ENCODE measurements around the gene MYH15. TPM values are rescaled to one million over a fixed set of nuclear protein-coding genes. Genes with fewer than 3 reads are reported as not detected.
A peak's percentile ranks its signal among the peaks of the same experiment; 100 is the strongest.

MYH15 gene
- total RNA-seq, 3 donors from 2014 or later = 0.03 to 0.08 TPM; not detected in 1

DNA sequence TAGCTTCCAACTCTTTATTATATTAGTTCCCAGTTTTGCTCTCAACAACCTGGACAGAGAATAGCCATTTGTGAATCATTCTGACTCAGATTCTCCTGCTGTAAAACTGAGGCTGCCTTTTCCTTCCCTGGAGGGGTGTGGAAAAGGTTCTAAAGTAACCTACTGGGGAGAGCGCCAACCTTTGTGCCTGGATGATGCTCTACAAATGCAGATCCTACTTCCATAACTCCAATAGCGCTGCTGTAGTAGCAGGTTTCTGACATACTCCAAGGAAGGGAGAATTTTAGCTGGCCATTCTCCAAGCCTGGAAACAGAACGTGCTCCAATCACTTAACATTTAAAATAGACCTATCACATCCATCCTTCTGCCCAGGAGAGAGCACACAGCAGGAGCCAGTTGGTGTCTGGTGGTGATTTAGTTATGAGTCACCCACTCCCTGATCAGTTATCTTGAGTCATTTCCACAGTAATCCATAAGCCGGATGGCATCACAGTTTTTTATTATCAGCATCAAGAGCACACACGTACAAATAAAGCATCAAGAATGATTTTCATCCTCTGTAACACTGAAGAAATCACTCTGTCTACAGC lies 38.3 kb downstream of the MYH15 start:
- Mint-ChIP-seq H3K36me3 (ENCODE audit: insufficient read depth) (no peaks in the 10 kb centered on the region), H3K9me3 (no peaks in the 10 kb centered on the region), H3K4me1 (ENCODE audit: low read depth) (no peaks in the 10 kb centered on the region), H3K4me3 (no peak overlapping the region), H3K27me3 (ENCODE audit: low read depth) (peaks cover 9% of the 10 kb centered on the region)
- ATAC-seq (peak; percentile 21 to 63), DNase-seq (no peak)

DNA sequence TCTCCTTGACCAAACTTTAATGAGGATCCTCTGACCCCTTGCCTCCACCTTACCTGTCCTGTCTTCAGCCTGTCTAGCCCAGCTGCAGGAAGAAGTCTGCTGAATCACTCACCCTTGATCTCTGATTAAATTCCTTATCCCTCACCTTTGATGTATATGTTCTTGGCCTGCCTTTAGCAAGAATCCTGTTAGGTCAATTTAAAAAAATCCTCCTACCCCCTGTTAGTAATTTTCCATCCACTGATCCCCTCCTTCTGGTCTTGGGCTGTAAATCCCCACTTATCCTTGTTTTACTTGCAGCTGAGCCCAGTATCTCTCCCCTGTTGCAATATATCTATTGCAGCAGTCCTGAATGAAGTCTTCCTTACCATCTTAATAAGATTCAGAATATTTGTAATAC lies 39.0 kb downstream of the MYH15 start:
- Mint-ChIP-seq H3K27me3 (ENCODE audit: low read depth) (peaks cover 9% of the 10 kb centered on the region), H3K4me3 (no peak overlapping the region), H3K4me1 (ENCODE audit: low read depth) (no peaks in the 10 kb centered on the region), H3K36me3 (ENCODE audit: insufficient read depth) (no peaks in the 10 kb centered on the region), H3K9me3 (no peaks in the 10 kb centered on the region)
- ATAC-seq (no peak), DNase-seq (no peak)

DNA sequence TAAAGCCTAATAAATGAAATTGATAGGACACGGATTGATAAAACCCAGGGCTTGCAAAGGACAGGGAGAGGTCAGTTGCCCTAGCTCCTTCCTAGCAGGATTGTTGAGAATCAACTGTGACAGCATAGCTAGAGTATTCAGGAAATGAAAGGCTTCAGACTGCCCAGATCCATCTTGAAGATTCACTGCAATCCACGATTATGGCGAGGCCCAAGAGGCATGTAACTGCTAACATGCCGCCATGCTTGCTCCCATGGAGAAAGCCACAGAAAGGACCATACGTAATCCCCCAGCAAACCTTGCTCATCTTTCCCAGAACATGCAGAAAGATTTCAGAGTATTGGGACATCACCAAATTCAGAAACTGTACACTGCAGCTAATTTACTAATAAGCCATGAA lies 41.3 kb downstream of the MYH15 start:
- Mint-ChIP-seq H3K4me1 (ENCODE audit: low read depth) (no peaks in the 10 kb centered on the region), H3K27me3 (ENCODE audit: low read depth) (peaks cover 7% of the 10 kb centered on the region), H3K4me3 (no peak overlapping the region), H3K36me3 (ENCODE audit: insufficient read depth) (no peaks in the 10 kb centered on the region), H3K9me3 (no peaks in the 10 kb centered on the region)
- DNase-seq (no peak), ATAC-seq (no peak)

DNA sequence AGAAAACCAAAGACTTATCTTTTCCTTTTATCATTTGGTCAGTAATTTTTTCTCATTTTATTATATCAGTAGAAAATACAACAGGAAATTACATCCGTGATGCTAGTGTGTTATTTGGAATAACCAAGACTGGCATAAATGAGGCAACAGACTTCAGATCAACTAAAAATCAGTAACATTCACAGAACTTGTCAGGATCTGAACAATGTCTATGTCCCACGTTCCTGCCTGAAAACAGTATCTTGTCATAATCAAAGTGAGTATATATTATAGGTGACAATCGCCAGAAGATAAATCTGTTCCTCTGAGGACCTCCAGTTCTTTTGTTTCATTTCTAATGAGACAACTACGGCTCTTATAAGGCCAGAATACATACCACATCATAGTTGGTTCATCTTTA lies 41.8 kb downstream of the MYH15 start:
- no peaks in the 10 kb centered on the region for H3K9me3 Mint-ChIP-seq
- H3K4me1 Mint-ChIP-seq (ENCODE audit: low read depth) = no peaks in the 10 kb centered on the region
- H3K27me3 Mint-ChIP-seq (ENCODE audit: low read depth) = peaks cover 4% of the 10 kb centered on the region
- H3K36me3 Mint-ChIP-seq (ENCODE audit: insufficient read depth) = no peaks in the 10 kb centered on the region
- no peak for DNase-seq
- ATAC-seq = no peak
- H3K4me3 Mint-ChIP-seq = no peak overlapping the region

DNA sequence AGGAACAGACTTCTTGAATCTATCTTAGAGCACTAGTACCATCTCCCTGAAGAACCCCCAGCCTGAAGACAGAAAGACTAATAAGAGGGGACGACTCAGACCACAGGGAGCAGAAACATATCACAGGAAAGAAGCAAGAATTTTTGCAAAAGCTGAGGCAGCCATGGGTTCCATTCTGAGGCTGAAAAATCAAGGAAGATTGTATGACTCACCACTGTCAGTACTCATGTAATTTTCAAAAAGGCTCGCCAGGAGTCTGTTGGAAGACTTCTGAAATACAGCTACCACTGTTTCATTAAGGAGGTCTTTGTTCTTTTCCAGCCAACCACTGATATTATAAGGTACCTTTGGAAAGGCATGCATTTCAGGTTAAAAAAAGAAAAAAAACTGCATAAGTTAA lies 47.5 kb downstream of the MYH15 start:
- no peaks in the 10 kb centered on the region for H3K36me3 Mint-ChIP-seq (ENCODE audit: insufficient read depth)
- peaks cover 7% of the 10 kb centered on the region for H3K27me3 Mint-ChIP-seq (ENCODE audit: low read depth)
- no peaks in the 10 kb centered on the region for H3K9me3 Mint-ChIP-seq
- no peaks in the 10 kb centered on the region for H3K4me1 Mint-ChIP-seq (ENCODE audit: low read depth)
- no peak for DNase-seq
- H3K4me3 Mint-ChIP-seq = no peak overlapping the region
- ATAC-seq = no peak

DNA sequence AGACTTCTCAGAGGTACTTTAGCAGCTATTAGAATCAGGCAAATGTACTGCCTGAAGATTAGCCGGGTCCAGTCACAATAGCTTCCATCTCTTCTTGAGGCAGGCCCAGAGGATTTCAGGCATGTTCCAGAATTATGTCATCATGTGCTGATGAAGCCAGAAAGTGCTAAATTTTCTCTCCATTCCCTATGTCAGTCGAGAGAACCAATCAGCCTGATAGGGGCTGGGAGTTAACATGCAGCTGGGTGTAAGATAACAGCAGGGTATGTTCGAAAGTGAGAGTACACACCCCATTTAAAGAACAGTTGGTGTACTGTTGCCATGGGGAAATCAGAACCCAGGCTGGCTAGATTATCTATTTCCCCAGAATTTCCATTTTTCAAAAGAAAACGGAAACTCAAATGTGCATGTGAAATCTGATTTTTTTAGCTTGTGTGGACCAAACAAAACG lies 48.7 kb downstream of the MYH15 start:
- ATAC-seq (no peak), DNase-seq (no peak)
- Mint-ChIP-seq H3K4me3 (no peak overlapping the region), H3K4me1 (ENCODE audit: low read depth) (no peaks in the 10 kb centered on the region), H3K9me3 (no peaks in the 10 kb centered on the region), H3K36me3 (ENCODE audit: insufficient read depth) (no peaks in the 10 kb centered on the region), H3K27me3 (ENCODE audit: low read depth) (peaks cover 10% of the 10 kb centered on the region)

DNA sequence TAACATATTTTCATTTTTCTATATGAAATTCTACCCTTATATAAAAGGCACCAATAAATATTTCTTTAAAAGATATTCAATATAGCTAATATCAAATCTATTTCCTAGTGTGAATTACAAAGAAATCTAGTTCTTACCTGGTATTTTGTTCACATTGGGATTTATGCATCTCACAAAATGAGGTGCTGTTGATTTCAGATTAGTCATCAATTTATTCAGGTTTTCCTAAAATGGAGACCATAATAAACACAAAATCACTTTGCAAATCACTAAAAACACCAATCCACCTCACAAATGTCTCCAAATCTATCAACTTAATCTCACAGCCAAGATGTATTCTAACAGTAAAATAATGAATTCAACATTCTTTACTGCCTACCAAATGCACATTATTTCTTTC lies 51.2 kb downstream of the MYH15 start:
- H3K4me3 Mint-ChIP-seq = no peak overlapping the region
- no peaks in the 10 kb centered on the region for H3K4me1 Mint-ChIP-seq (ENCODE audit: low read depth)
- peaks cover 4% of the 10 kb centered on the region for H3K9me3 Mint-ChIP-seq
- ATAC-seq (no peak), DNase-seq (no peak)
- no peaks in the 10 kb centered on the region for H3K36me3 Mint-ChIP-seq (ENCODE audit: insufficient read depth)
- peaks cover 10% of the 10 kb centered on the region for H3K27me3 Mint-ChIP-seq (ENCODE audit: low read depth)

DNA sequence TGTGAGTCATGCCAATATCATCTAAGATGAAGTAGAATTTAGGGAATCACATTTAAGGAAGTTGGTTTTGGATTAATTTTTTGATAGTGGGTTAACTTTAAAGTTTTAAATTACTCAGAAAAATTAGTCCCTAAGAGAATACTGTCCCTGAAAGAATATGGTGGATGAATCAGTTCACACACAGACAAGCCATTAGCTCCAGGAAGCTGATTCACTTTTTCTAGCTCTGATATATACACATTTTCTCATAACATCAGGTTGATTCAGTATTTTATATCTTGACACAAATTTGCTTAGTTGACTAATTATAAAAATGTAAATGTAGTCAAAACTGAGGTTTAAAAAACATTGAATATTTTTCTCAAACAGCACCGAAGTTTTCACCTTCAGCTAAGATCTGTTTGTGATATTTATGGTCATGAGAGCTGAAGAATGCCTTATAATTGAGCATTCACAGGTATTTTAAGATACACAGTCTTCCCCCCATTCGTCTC lies 55.1 kb downstream of the MYH15 start:
- peaks cover 10% of the 10 kb centered on the region for H3K27me3 Mint-ChIP-seq (ENCODE audit: low read depth)

DNA sequence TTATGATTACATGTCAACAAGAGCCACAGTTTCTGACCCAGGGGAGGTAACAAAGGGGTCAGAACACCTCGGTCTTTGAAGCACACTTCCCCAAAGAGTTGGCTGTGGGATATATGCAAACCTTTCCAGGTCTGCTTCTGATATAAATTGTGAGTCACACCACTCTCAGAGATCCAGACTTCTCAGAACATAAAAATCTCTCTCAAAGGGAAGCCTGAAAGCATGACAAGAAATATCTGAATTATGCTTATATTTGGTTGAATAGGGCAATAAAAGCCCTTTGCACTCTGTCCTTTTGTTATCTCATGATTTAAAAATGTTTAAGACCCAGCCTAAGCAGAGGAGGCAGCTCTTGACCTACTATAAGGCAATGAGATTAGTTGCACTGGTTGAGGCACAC lies 56.8 kb downstream of the MYH15 start:
- ATAC-seq (no peak), DNase-seq (no peak)
- no peaks in the 10 kb centered on the region for H3K36me3 Mint-ChIP-seq (ENCODE audit: insufficient read depth)
- peaks cover 6% of the 10 kb centered on the region for H3K9me3 Mint-ChIP-seq
- H3K27me3 Mint-ChIP-seq (ENCODE audit: low read depth) = peaks cover 9% of the 10 kb centered on the region
- H3K4me1 Mint-ChIP-seq (ENCODE audit: low read depth) = no peaks in the 10 kb centered on the region
- H3K4me3 Mint-ChIP-seq = no peak overlapping the region

More for the DNA sequence above, 55.1 kb downstream of the MYH15 start:
- Mint-ChIP-seq H3K9me3 (peaks cover 4% of the 10 kb centered on the region), H3K36me3 (ENCODE audit: insufficient read depth) (no peaks in the 10 kb centered on the region), H3K4me3 (no peak overlapping the region), H3K4me1 (ENCODE audit: low read depth) (no peaks in the 10 kb centered on the region)
- DNase-seq = no peak
- ATAC-seq = no peak

DNA sequence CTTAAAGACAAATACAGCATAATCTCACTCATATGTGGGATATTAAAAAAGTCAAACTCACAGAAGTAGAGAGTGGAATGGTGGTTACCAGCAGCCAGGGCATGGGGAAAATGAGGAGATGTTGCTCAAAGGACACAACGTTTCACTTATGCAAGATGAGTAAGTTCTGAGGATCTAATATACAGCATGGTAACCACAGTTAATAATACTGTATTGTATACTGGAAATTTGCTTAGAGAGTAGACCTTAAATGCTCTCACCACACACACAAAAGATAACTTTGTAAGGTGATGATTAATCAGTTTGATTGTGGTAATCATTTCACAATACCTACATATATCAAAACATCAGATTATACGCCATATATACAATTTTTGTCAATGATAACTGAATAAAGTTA lies 60.0 kb downstream of the MYH15 start:
- H3K9me3 Mint-ChIP-seq = peaks cover 26% of the 10 kb centered on the region
- no peaks in the 10 kb centered on the region for H3K4me1 Mint-ChIP-seq (ENCODE audit: low read depth)
- no peak for DNase-seq
- H3K4me3 Mint-ChIP-seq = no peak overlapping the region
- ATAC-seq = no peak
- H3K36me3 Mint-ChIP-seq (ENCODE audit: insufficient read depth) = peaks cover 6% of the 10 kb centered on the region
- H3K27me3 Mint-ChIP-seq (ENCODE audit: low read depth) = no peaks in the 10 kb centered on the region

DNA sequence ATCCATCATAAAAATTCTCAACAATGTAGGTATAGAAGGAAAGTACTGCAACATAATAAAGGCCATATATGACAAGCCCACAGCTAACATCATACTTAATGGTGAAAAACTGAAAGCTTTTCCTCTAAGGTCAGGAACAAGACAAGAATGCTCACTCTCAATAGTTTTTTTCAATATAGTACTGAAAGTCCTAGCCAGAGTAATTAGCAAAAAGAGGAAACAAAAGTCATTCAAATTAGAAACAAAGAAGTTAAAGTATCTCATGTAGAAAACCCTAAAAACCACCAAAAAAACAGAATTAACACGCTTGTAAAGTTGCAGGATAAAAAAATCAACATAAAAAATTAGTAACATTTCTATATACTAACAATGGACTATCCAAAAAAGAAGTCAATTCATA lies 61.8 kb downstream of the MYH15 start:
- H3K27me3 Mint-ChIP-seq (ENCODE audit: low read depth) = peaks cover 2% of the 10 kb centered on the region
- H3K9me3 Mint-ChIP-seq = peaks cover 22% of the 10 kb centered on the region
- ATAC-seq (no peak), DNase-seq (no peak)
- no peaks in the 10 kb centered on the region for H3K4me1 Mint-ChIP-seq (ENCODE audit: low read depth)
- no peak overlapping the region for H3K4me3 Mint-ChIP-seq
- peaks cover 6% of the 10 kb centered on the region for H3K36me3 Mint-ChIP-seq (ENCODE audit: insufficient read depth)

DNA sequence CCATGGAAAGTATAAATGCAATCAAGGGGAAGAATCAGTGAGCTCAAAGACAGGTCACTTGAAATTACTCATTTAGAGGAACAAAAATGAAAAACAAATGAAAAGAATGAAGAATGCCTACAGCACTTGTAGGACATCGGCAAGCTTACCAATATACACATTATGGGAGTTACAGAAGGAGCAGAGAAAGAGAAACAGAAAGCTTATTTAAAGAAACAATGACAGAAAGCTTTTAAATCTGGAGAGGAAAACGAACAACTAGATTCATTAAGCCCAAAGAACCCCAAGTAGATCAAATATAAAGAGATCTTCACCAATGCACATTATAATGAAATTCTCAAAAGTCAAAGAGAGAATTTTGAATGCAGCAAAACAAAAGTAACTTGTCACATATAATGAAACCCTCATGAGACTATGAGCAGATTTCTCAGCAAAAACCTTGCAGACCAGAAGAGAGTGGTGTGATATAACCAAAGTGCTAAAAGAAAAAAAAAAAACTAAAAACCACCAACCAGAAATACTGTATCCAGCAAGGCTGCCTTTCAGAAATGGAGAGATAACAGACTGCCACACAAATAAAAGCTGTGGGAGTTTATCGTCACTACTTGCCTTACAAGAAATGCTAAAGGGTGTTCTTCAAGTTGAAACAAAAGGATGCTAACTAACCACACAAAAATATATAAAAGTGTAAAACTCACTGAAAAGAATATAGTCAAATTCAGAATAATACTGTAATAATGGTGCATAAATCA lies 63.1 kb downstream of the MYH15 start:
- Mint-ChIP-seq H3K9me3 (peaks cover 22% of the 10 kb centered on the region), H3K4me1 (ENCODE audit: low read depth) (no peaks in the 10 kb centered on the region), H3K27me3 (ENCODE audit: low read depth) (peaks cover 2% of the 10 kb centered on the region), H3K4me3 (no peak overlapping the region), H3K36me3 (ENCODE audit: insufficient read depth) (peaks cover 6% of the 10 kb centered on the region)
- no peak for DNase-seq
- ATAC-seq = no peak

DNA sequence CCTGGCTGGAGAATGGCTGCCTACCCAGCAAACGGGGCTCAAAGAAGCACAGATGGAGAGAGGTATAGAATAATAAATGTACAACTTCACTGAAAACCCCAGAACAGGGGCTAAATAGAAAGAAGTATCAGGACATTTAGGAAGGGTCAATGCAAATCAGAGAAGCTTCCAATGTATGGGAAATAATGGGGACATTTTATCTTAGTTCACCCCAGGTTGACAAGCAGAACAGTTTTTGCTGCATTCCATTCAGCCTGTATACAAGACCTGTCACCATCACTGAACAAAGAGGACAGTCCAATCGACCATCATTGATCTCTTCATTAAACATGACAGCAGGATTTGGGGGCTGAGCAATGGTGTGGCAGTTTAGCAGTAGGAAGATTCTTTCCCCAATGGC lies 68.1 kb downstream of the MYH15 start:
- H3K27me3 Mint-ChIP-seq (ENCODE audit: low read depth) = peaks cover 13% of the 10 kb centered on the region
- DNase-seq (no peak), ATAC-seq (no peak)
- H3K36me3 Mint-ChIP-seq (ENCODE audit: insufficient read depth) = peaks cover 5% of the 10 kb centered on the region
- H3K4me1 Mint-ChIP-seq (ENCODE audit: low read depth) = no peaks in the 10 kb centered on the region
- no peak overlapping the region for H3K4me3 Mint-ChIP-seq
- H3K9me3 Mint-ChIP-seq = peaks cover 12% of the 10 kb centered on the region

DNA sequence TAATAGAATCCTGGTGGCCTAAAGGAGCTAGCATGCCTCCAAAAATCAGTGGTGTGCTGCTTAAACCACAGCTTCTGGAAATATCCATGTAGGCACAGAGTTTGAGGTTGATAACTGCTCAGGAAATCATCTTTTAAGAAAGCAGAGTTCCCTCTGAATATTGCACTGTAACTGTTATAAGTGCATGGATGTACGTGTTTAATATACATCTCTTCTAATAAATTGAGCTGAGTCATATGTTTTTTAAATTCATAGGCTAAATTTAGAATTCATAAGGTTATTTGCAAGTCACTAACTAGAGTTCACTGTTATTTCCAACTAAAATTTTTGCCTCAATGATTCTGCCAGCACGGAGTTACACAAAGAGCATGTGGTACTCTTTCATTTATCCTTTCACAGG lies 68.9 kb downstream of the MYH15 start:
- Mint-ChIP-seq H3K4me1 (ENCODE audit: low read depth) (no peaks in the 10 kb centered on the region), H3K36me3 (ENCODE audit: insufficient read depth) (no peaks in the 10 kb centered on the region), H3K9me3 (peaks cover 4% of the 10 kb centered on the region)

DNA sequence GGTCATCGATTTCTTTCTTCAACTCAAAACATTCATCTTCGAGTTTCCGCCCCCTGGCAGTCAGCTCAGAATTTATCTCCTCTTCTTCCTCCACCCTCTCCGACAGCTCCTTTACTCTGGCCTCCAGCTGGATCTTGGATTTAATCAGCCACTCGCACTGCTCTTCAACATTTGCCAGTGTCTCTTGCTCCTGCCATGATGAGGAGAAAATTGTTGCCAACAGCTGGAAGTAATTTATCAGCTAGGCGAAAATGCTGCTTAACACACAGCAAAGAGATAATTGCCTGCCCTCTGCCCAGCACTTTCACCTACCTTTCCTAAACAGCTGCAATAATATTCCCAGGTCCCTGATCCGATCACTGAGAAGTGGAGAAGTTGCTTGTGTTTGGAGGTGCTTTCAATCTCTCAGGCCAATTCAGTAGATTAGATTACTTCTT lies 69.3 kb downstream of the MYH15 start:
- Mint-ChIP-seq H3K9me3 (no peaks in the 10 kb centered on the region), H3K27me3 (ENCODE audit: low read depth) (peaks cover 13% of the 10 kb centered on the region), H3K4me3 (no peak overlapping the region), H3K4me1 (ENCODE audit: low read depth) (no peaks in the 10 kb centered on the region), H3K36me3 (ENCODE audit: insufficient read depth) (no peaks in the 10 kb centered on the region)
- no peak for DNase-seq
- no peak for ATAC-seq

More for the DNA sequence above, 68.9 kb downstream of the MYH15 start:
- H3K27me3 Mint-ChIP-seq (ENCODE audit: low read depth) = peaks cover 13% of the 10 kb centered on the region
- DNase-seq (no peak), ATAC-seq (no peak)
- no peak overlapping the region for H3K4me3 Mint-ChIP-seq

All from activated T-cell treated with anti-CD3 and anti-CD28 coated beads, Interleukin-2, amount 50 U/mL, for 4 hours (primary cell).